ENCODE data around the gene NUDC.

NUDC gene

GRCh38 chr1:26915204-26915842, 6.2 kb upstream of the NUDC start:
- no peak overlapping the region for H3K18ac ChIP-seq (ENCODE audit: low read length)
- no peak overlapping the region for H3K9ac ChIP-seq (ENCODE audit: low read depth, low read length, poor library complexity)
- no peak overlapping the region for H2BK120ac ChIP-seq (ENCODE audit: low read depth, low read length)
- no peak for DNase-seq (ENCODE audit: low spot score)
- H4K91ac ChIP-seq (ENCODE audit: low read depth, low read length, poor library complexity): no peak overlapping the region
- no peak overlapping the region for H3K23ac ChIP-seq (ENCODE audit: low read depth, low read length, poor library complexity)
- peaks cover 0 to 21% (median 2%) of the 10 kb centered on the region in 3 experiments for H3K27me3 ChIP-seq (ENCODE audit: control insufficient read depth in 3 of 3, insufficient read depth in 3 of 3, low read depth in 1 of 3, low read length in 3 of 3)
- no peak overlapping the region for H3K27ac ChIP-seq (replicated peaks; ENCODE audit: low read length)
- no peaks in the 10 kb centered on the region for H3K79me1 ChIP-seq (ENCODE audit: low read depth, low read length)
- no peaks in the 10 kb centered on the region for H3K9me3 ChIP-seq (replicated peaks in 1 of 2; ENCODE audit: control insufficient read depth in 2 of 2, insufficient read depth in 1 of 2, low read depth in 1 of 2, low read length in 2 of 2)
- peak overlapping the region; percentile 79 for H2AK5ac ChIP-seq (ENCODE audit: low read depth, low read length)
- H3K14ac ChIP-seq (ENCODE audit: low read length): no peak overlapping the region
- H3K36me3 ChIP-seq (replicated peaks in 1 of 2; ENCODE audit: control insufficient read depth in 2 of 2, insufficient read depth in 2 of 2, low read length in 2 of 2): no peaks in the 10 kb centered on the region
- no peak overlapping the region for H2BK12ac ChIP-seq (ENCODE audit: low read length)
- H3K4me3 ChIP-seq (ENCODE audit: low read length in 2 of 2): no peak overlapping the region
- WGBS, 2 donors (ENCODE audit: extremely low coverage in 2 of 2, insufficient read length in 2 of 2, insufficient replicate concordance in 1 of 2): no CpG with 5 or more reads among the region's 5 CpGs
- peaks cover 0 to 4% of the 10 kb centered on the region in 2 donors for H3K4me1 ChIP-seq (ENCODE audit: control insufficient read depth in 2 of 2, insufficient read depth in 1 of 2, low read depth in 1 of 2, low read length in 2 of 2)
- H3K4me2 ChIP-seq (ENCODE audit: insufficient read depth, low read length, poor library complexity, severe bottlenecking): no peak overlapping the region
- H2AFZ ChIP-seq (ENCODE audit: low read length): no peak overlapping the region
- no peak overlapping the region for H2BK5ac ChIP-seq (ENCODE audit: low read length)
- H3K4ac ChIP-seq (ENCODE audit: low read length): no peak overlapping the region
- no peak overlapping the region for H4K8ac ChIP-seq (ENCODE audit: low read depth, low read length)
- peak overlapping the region; percentile 3 for H2BK15ac ChIP-seq (ENCODE audit: low read length)

DNA sequence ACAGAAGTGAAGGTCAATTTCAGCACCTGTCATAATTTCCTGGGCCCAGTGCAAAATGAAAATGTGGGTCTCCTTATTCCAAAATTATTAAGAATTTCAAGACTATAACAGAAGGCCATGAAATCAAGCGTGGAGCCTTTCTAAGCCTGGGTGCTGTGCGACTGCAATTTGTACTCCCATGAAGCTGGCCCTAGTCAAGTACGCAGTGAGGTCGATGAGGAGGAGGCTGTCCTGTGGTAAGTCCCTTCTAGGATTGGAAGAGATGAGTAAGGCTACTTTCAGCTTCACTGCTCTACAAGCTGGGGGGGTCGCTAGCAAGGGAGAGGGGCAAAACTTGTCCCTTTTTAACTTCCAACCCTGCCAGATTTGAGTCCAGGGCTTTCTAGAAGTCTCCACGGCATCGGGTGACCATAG, 410 bp upstream of the NUDC start:
- H3K9me3 ChIP-seq (replicated peaks in 1 of 2; ENCODE audit: control insufficient read depth in 2 of 2, insufficient read depth in 1 of 2, low read depth in 1 of 2, low read length in 2 of 2): no peaks in the 10 kb centered on the region
- no peak overlapping the region for H3K9ac ChIP-seq (ENCODE audit: low read depth, low read length, poor library complexity)
- no peak overlapping the region for H2BK120ac ChIP-seq (ENCODE audit: low read depth, low read length)
- peak overlapping the region; percentile 65 for H3K4me2 ChIP-seq (ENCODE audit: insufficient read depth, low read length, poor library complexity, severe bottlenecking)
- peaks cover 7 to 8% of the 10 kb centered on the region in 2 donors for H3K4me1 ChIP-seq (ENCODE audit: control insufficient read depth in 2 of 2, insufficient read depth in 1 of 2, low read depth in 1 of 2, low read length in 2 of 2)
- H2AK5ac ChIP-seq (ENCODE audit: low read depth, low read length): no peak overlapping the region
- no peak overlapping the region for H3K4ac ChIP-seq (ENCODE audit: low read length)
- peaks cover 8% of the 10 kb centered on the region for H3K79me1 ChIP-seq (ENCODE audit: low read depth, low read length)
- no peaks in the 10 kb centered on the region for H3K27me3 ChIP-seq (ENCODE audit: control insufficient read depth in 3 of 3, insufficient read depth in 3 of 3, low read depth in 1 of 3, low read length in 3 of 3)
- H3K14ac ChIP-seq (ENCODE audit: low read length): no peak overlapping the region
- peak overlapping the region; percentile 65 to 91 for H3K4me3 ChIP-seq (ENCODE audit: low read length in 2 of 2)
- H2BK5ac ChIP-seq (ENCODE audit: low read length): no peak overlapping the region
- peak overlapping the region; percentile 15 for H3K18ac ChIP-seq (ENCODE audit: low read length)
- H2BK15ac ChIP-seq (ENCODE audit: low read length): no peak overlapping the region
- DNase-seq (ENCODE audit: low spot score): no peak
- H4K91ac ChIP-seq (ENCODE audit: low read depth, low read length, poor library complexity): no peak overlapping the region
- no peak overlapping the region for H3K27ac ChIP-seq (replicated peaks; ENCODE audit: low read length)
- H3K23ac ChIP-seq (ENCODE audit: low read depth, low read length, poor library complexity): peak overlapping the region; percentile 98
- H3K36me3 ChIP-seq (replicated peaks in 1 of 2; ENCODE audit: control insufficient read depth in 2 of 2, insufficient read depth in 2 of 2, low read length in 2 of 2): peaks cover 13 to 29% of the 10 kb centered on the region in 2 donors
- no CpG with 5 or more reads among the region's 7 CpGs for WGBS, 2 donors (ENCODE audit: extremely low coverage in 2 of 2, insufficient read length in 2 of 2, insufficient replicate concordance in 1 of 2)
- no peak overlapping the region for H2BK12ac ChIP-seq (ENCODE audit: low read length)
- peak overlapping the region; percentile 78 for H2AFZ ChIP-seq (ENCODE audit: low read length)
- no peak overlapping the region for H4K8ac ChIP-seq (ENCODE audit: low read depth, low read length)

DNA sequence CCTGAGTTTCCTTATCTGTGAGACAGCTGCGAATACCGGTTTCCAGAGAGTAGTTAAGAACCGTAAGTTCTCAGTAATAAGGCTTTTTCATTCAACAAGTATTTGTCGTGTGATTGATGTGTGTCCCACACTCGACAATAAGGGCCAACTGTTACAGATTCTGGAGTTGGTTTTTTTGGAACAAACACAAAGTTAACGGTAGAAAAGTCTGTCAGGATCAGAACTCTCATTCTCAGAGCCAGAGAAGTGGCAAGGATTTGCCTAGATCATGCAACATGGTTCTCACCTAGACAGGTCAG, 837 bp downstream of the NUDC start:
- no peak overlapping the region for H4K91ac ChIP-seq (ENCODE audit: low read depth, low read length, poor library complexity)
- no peak overlapping the region for H2BK15ac ChIP-seq (ENCODE audit: low read length)
- WGBS, 2 donors (ENCODE audit: extremely low coverage in 2 of 2, insufficient read length in 2 of 2, insufficient replicate concordance in 1 of 2): no CpG with 5 or more reads among the region's 6 CpGs
- H3K27ac ChIP-seq (replicated peaks; ENCODE audit: low read length): no peak overlapping the region
- H3K23ac ChIP-seq (ENCODE audit: low read depth, low read length, poor library complexity): no peak overlapping the region
- peak overlapping the region; percentile 91 to 96 for H3K4me3 ChIP-seq (ENCODE audit: low read length in 2 of 2)
- H3K79me1 ChIP-seq (ENCODE audit: low read depth, low read length): peaks cover 8% of the 10 kb centered on the region
- H4K8ac ChIP-seq (ENCODE audit: low read depth, low read length): no peak overlapping the region
- no peaks in the 10 kb centered on the region for H3K27me3 ChIP-seq (ENCODE audit: control insufficient read depth in 3 of 3, insufficient read depth in 3 of 3, low read depth in 1 of 3, low read length in 3 of 3)
- no peak for DNase-seq (ENCODE audit: low spot score)
- H2BK120ac ChIP-seq (ENCODE audit: low read depth, low read length): no peak overlapping the region
- peaks cover 13 to 41% of the 10 kb centered on the region in 2 donors for H3K36me3 ChIP-seq (replicated peaks in 1 of 2; ENCODE audit: control insufficient read depth in 2 of 2, insufficient read depth in 2 of 2, low read length in 2 of 2)
- H3K9ac ChIP-seq (ENCODE audit: low read depth, low read length, poor library complexity): no peak overlapping the region
- no peak overlapping the region for H2BK5ac ChIP-seq (ENCODE audit: low read length)
- H3K4me1 ChIP-seq (ENCODE audit: control insufficient read depth in 2 of 2, insufficient read depth in 1 of 2, low read depth in 1 of 2, low read length in 2 of 2): peaks cover 7 to 8% of the 10 kb centered on the region in 2 donors
- peak overlapping the region; percentile 80 for H3K4me2 ChIP-seq (ENCODE audit: insufficient read depth, low read length, poor library complexity, severe bottlenecking)
- no peak overlapping the region for H3K4ac ChIP-seq (ENCODE audit: low read length)
- H2AK5ac ChIP-seq (ENCODE audit: low read depth, low read length): no peak overlapping the region
- H2BK12ac ChIP-seq (ENCODE audit: low read length): no peak overlapping the region
- no peaks in the 10 kb centered on the region for H3K9me3 ChIP-seq (replicated peaks in 1 of 2; ENCODE audit: control insufficient read depth in 2 of 2, insufficient read depth in 1 of 2, low read depth in 1 of 2, low read length in 2 of 2)
- no peak overlapping the region for H3K18ac ChIP-seq (ENCODE audit: low read length)
- peak overlapping the region; percentile 89 for H2AFZ ChIP-seq (ENCODE audit: low read length)
- H3K14ac ChIP-seq (ENCODE audit: low read length): no peak overlapping the region

DNA sequence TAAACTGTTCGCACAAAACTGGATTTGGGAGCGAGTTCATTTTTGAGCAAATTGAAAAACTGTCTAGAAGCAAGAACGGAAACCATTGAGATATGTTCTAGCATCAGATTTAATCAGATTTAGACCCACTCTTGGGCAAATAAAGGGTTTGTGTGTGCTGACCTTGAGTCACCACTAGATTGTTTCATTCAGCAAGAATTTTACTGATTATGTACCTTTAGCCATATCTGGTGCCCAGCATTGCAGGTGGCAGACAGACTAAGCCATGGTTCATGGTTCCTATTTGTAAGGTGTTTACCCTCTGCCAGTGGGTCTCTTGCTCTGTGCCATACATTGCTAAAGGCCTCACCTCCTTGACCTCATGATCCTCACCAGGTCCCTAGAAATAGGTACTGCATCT, 1.4 kb downstream of the NUDC start:
- Histone ChIP-seq H2BK120ac (ENCODE audit: low read depth, low read length) (no peak overlapping the region), H3K79me1 (ENCODE audit: low read depth, low read length) (peaks cover 8% of the 10 kb centered on the region), H3K9ac (ENCODE audit: low read depth, low read length, poor library complexity) (no peak overlapping the region), H3K27ac (replicated peaks; ENCODE audit: low read length) (no peak overlapping the region), H3K4me3 (ENCODE audit: low read length in 2 of 2) (peak overlapping the region in 1 of 2 donors; percentile 91), H2BK12ac (ENCODE audit: low read length) (no peak overlapping the region), H2AFZ (ENCODE audit: low read length) (no peak overlapping the region), H3K4ac (ENCODE audit: low read length) (no peak overlapping the region), H3K9me3 (replicated peaks in 1 of 2; ENCODE audit: control insufficient read depth in 2 of 2, insufficient read depth in 1 of 2, low read depth in 1 of 2, low read length in 2 of 2) (no peaks in the 10 kb centered on the region), H4K91ac (ENCODE audit: low read depth, low read length, poor library complexity) (no peak overlapping the region), H2AK5ac (ENCODE audit: low read depth, low read length) (no peak overlapping the region), H2BK5ac (ENCODE audit: low read length) (no peak overlapping the region), H3K4me2 (ENCODE audit: insufficient read depth, low read length, poor library complexity, severe bottlenecking) (no peak overlapping the region), H4K8ac (ENCODE audit: low read depth, low read length) (no peak overlapping the region), H3K14ac (ENCODE audit: low read length) (no peak overlapping the region), H3K36me3 (replicated peaks in 1 of 2; ENCODE audit: control insufficient read depth in 2 of 2, insufficient read depth in 2 of 2, low read length in 2 of 2) (peaks cover 15 to 46% of the 10 kb centered on the region in 2 donors), H3K23ac (ENCODE audit: low read depth, low read length, poor library complexity) (no peak overlapping the region), H2BK15ac (ENCODE audit: low read length) (no peak overlapping the region), H3K27me3 (ENCODE audit: control insufficient read depth in 3 of 3, insufficient read depth in 3 of 3, low read depth in 1 of 3, low read length in 3 of 3) (no peaks in the 10 kb centered on the region), H3K18ac (ENCODE audit: low read length) (no peak overlapping the region), H3K4me1 (ENCODE audit: control insufficient read depth in 2 of 2, insufficient read depth in 1 of 2, low read depth in 1 of 2, low read length in 2 of 2) (peaks cover 7 to 8% of the 10 kb centered on the region in 2 donors)
- no peak for DNase-seq (ENCODE audit: low spot score)
- no CpG with 5 or more reads among the region's 3 CpGs for WGBS, 2 donors (ENCODE audit: extremely low coverage in 2 of 2, insufficient read length in 2 of 2, insufficient replicate concordance in 1 of 2)

Data from neuronal stem cell (in vitro differentiated cells).